Tibial artery (tissue), 4 donors: ENCODE data around the gene LTBP2.
A peak's percentile ranks its signal among the peaks of the same experiment; 100 is the strongest.

Experiments
- DNase-seq, 2 donors: peaks; one replicate each; pipeline ENCODE4 v3.0.0-alpha.2; 2019
- H3K27ac ChIP-seq, 2 donors: fragments of 200-600 bp; sonication (generic) in 1 of 2; 1 replicate in 1 of 2; 2 replicates in 1 of 2; pipeline ENCODE4 v1.5.1; 2018 to 2019; ENCODE audit warnings: mild to moderate bottlenecking in 1 of 2
- H3K27me3 ChIP-seq, 2 donors: fragments of 200-600 bp; sonication (generic) in 1 of 2; one replicate each; pipeline versions ENCODE4 v1.5.1 to v1.6.0; 2016 to 2019
- H3K36me3 ChIP-seq, 3 donors: fragments of 200-600 bp; sonication (generic) in 2 of 3; one replicate each; pipeline ENCODE4 v1.5.1; 2016 to 2019; ENCODE audit warnings: mild to moderate bottlenecking in 2 of 3
- H3K4me1 ChIP-seq, 4 donors: fragments of 200-600 bp; sonication (generic) in 2 of 4; 1 replicate in 3 of 4; 2 replicates in 1 of 4; pipeline ENCODE4 v1.5.1; 2016 to 2019
- H3K4me3 ChIP-seq, 2 donors: fragments of 200-600 bp; sonication (generic) in 1 of 2; 1 replicate in 1 of 2; 2 replicates in 1 of 2; pipeline ENCODE4 v1.5.1; 2018 to 2019; ENCODE audit warnings: mild to moderate bottlenecking in 2 of 2
- H3K9me3 ChIP-seq, 3 donors: fragments of 200-600 bp; sonication (generic) in 1 of 3; one replicate each; pipeline ENCODE4 v1.5.1; 2016 to 2019
- CTCF ChIP-seq, 2 experiments: fragments of 200-600 bp in 1 of 2; fragments of 450-650 bp in 1 of 2; IDR thresholded peaks; one replicate each; pipeline ENCODE4 v1.5.1; 2017 to 2019; ENCODE audit warnings: antibody characterized with exemption in 2 of 2, mild to moderate bottlenecking in 1 of 2, moderate library complexity in 1 of 2
- intact Hi-C: fragments of 100-400 bp; cut with DNase I; formaldehyde crosslinking; loops from one replicate; pipeline ENCODE4 v1.15.0; 2023; ENCODE audit warnings: low total_unique reads

LTBP2 gene

DNA sequence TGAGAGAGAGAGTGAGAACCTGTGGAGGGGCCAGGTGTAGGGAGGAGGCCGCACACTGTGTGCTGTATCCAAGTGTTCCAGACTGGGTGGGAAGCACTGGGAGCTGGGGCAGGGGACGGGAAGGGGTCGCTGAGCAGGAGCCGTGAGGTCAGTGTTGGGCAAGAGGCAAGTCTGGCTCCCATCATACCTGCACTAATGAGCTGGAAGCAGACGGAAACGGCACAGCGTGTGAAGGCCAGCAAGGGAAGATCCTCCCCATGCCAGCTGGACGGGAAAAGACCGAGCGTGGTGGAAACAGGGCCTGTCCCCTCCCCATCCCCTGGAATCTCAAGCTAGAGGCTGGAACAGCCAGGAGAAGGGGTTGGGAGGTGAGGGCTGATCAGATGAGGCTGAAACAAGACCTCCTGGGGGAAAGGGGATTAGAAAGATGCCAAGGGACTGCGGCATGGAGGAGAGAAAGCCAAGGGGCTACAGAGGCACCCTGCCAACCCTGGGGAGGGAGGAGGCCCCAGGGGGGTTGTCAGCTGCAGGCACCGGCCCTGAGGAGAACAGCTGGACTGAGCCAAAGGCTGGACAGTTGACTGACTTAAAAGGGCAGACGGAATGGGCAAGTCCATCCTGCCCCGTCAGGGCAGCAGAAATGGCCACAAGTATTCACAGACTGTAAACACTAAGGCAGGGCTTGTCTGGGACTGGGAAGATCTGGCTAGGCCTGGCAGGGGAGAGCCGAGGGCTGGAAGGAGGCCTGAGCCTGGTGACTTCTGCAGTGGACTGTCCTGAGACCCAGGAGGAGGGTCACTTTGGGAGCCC is 19.0 kb upstream of the LTBP2 start:
- DNase-seq: no peak
- Histone ChIP-seq H3K27ac (peak overlapping the region; percentile 56 to 61), H3K36me3 (no peaks in the 10 kb centered on the region), H3K27me3 (no peaks in the 10 kb centered on the region), H3K9me3 (no peaks in the 10 kb centered on the region), H3K4me3 (no peak overlapping the region), H3K4me1 (peaks cover 0 to 22% (median 11%) of the 10 kb centered on the region in 4 donors)
- intact Hi-C loops: no loop called here
- TF ChIP-seq CTCF (IDR thresholded peaks at IDR 0.05): no peak

DNA sequence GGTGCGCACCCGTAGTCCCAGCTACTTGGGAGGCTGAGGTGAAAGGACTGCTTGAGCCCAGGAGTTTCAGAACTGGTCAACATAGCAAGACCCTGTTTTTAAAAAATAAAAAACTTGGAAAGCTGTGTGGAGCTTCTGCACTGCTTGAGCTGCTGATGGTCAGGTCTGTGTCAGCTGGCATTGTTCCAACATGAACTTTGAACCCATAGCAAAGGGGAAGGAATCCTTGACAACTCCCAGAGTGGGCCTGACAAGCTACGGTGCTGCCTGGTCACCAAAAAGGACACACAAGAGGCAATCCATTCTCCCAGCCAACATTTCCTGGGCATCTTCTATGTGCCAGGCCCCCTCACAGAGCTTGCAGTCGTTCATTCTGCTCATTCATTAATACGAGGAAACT is 16.4 kb upstream of the LTBP2 start:
- no peak for DNase-seq
- H3K4me1 ChIP-seq: peaks cover 0 to 22% (median 11%) of the 10 kb centered on the region in 4 donors
- H3K36me3 ChIP-seq: no peaks in the 10 kb centered on the region
- TF ChIP-seq CTCF (IDR thresholded peaks at IDR 0.05): no peak
- intact Hi-C loops: no loop called here
- no peaks in the 10 kb centered on the region for H3K9me3 ChIP-seq
- H3K4me3 ChIP-seq: no peak overlapping the region
- no peak overlapping the region for H3K27ac ChIP-seq
- H3K27me3 ChIP-seq: no peaks in the 10 kb centered on the region

GRCh38 chr14:74627076-74627475 is 15.0 kb upstream of the LTBP2 start:
- Histone ChIP-seq H3K9me3 (no peaks in the 10 kb centered on the region), H3K27ac (no peak overlapping the region), H3K4me3 (no peak overlapping the region), H3K36me3 (no peaks in the 10 kb centered on the region), H3K27me3 (no peaks in the 10 kb centered on the region), H3K4me1 (peaks cover 0 to 15% (median 10%) of the 10 kb centered on the region in 4 donors)
- no peak for DNase-seq
- intact Hi-C loops: no loop called here
- TF ChIP-seq CTCF (IDR thresholded peaks at IDR 0.05): no peak

DNA sequence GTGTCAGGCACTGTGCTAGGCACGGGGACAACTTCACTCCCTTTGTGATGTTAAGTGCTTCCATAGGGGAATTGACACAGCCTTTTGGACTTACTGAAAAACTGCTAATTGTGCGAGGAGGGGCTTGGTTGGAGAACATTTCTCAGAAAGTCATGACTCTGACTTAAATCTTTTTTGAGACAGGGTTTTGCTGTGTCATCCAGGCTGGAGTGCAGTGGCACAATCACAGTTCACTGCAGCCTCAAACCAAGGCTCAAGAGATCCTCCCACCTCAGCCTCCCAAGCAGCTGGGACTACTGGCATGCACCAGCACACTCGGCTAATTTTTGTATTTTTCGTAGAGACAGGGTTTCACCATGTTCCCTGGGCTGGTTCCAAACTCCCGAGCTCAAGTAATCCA is 10.2 kb upstream of the LTBP2 start:
- DNase-seq: no peak
- peak overlapping the region in 1 of 2 donors; percentile 67 for H3K27ac ChIP-seq
- no peak overlapping the region for H3K4me3 ChIP-seq
- TF ChIP-seq CTCF (IDR thresholded peaks at IDR 0.05): no peak
- no peaks in the 10 kb centered on the region for H3K9me3 ChIP-seq
- peaks cover 5 to 46% (median 36%) of the 10 kb centered on the region in 4 donors for H3K4me1 ChIP-seq
- H3K27me3 ChIP-seq: no peaks in the 10 kb centered on the region
- H3K36me3 ChIP-seq: no peaks in the 10 kb centered on the region
- intact Hi-C loops: no loop called here

DNA sequence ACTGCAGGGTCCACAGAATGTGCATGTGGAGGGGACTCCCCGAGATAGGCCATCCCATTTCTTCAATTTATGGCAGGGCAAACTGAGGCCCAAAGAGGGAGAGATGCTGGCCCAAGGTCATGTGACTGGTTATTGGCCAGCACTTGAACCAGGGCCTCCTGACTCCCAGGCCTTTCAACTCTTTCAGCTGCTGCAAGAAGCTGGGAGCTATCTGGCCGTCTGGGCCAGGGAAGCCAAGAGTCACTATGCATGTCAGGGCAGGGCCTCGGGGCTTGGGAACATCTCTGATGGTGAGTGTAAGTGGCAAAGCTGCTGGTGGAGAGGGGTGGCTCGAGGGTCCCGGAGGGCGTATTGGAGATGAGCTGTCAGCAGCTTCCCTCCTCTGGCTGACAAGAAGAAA is 9.5 kb upstream of the LTBP2 start:
- Histone ChIP-seq H3K4me3 (no peak overlapping the region), H3K27ac (peak overlapping the region in 1 of 2 donors; percentile 67), H3K36me3 (no peaks in the 10 kb centered on the region), H3K27me3 (no peaks in the 10 kb centered on the region), H3K4me1 (peaks cover 5 to 53% (median 43%) of the 10 kb centered on the region in 4 donors), H3K9me3 (no peaks in the 10 kb centered on the region)
- DNase-seq: no peak
- TF ChIP-seq CTCF (IDR thresholded peaks at IDR 0.05): no peak
- intact Hi-C loops: no loop called here
